H1 (cell line): Measurements from ENCODE around the gene C3AR1. TPM values are rescaled to one million over a fixed set of nuclear protein-coding genes. Genes with fewer than 3 reads are reported as not detected.

ENCODE experiments used
- CTCF ChIA-PET: fragments of 300-600 bp; sonication (Branson Sonifier 250); formaldehyde crosslinking; loops from one replicate; lab custom pipeline; 2021; ENCODE audit not compliant: partially characterized antibody; lab: Charles Lee
- POLR2A ChIA-PET: fragments of 300-600 bp; sonication (Branson Sonifier 250); formaldehyde crosslinking; loops from one replicate; lab custom pipeline; 2021; ENCODE audit warnings: inconsistent platforms; ENCODE audit not compliant: partially characterized antibody; lab: Charles Lee
- DNase-seq, 2 experiments: peaks; one replicate each; pipeline versions ENCODE4 v3.0.0 to v3.0.0-alpha.2; 2010 to 2022; ENCODE audit warnings: low spot score in 2 of 2, low read depth in 1 of 2, mixed read lengths in 1 of 2
- FAIRE-seq: peaks from 2 replicates; lab custom pipeline; 2011; peaks lifted over from hg19 to GRCh38; lab: Jason Lieb, UNC
- H2AFZ ChIP-seq: 2 replicates; pipeline ENCODE4 v1.8.1; 2012; ENCODE audit warnings: low read length, inconsistent platforms
- H2AK5ac ChIP-seq: 2 replicates; pipeline ENCODE4 v1.6.1; 2013; ENCODE audit warnings: low read depth, low read length
- H2BK120ac ChIP-seq: replicated peaks from 2 replicates; pipeline ENCODE3; 2013; ENCODE audit warnings: low read depth, low read length, inconsistent platforms
- H2BK12ac ChIP-seq: 2 replicates; pipeline ENCODE4 v1.6.1; 2013; ENCODE audit warnings: low read depth, low read length
- H2BK15ac ChIP-seq: 2 replicates; pipeline ENCODE4 v1.6.1; 2013; ENCODE audit warnings: low read length
- H2BK20ac ChIP-seq: 2 replicates; pipeline ENCODE4 v1.6.1; 2013; ENCODE audit warnings: low read length
- H2BK5ac ChIP-seq: 2 replicates; pipeline ENCODE4 v1.6.1; 2013; ENCODE audit warnings: low read depth, low read length
- H3K14ac ChIP-seq: 2 replicates; pipeline ENCODE4 v1.6.1; 2013; ENCODE audit warnings: inconsistent platforms; ENCODE audit not compliant: insufficient read length
- H3K18ac ChIP-seq: 2 replicates; pipeline ENCODE4 v1.6.1; 2013; ENCODE audit warnings: low read length; ENCODE audit errors: extremely low read depth
- H3K23ac ChIP-seq: 2 replicates; pipeline ENCODE4 v1.6.1; 2013; ENCODE audit warnings: inconsistent platforms; ENCODE audit not compliant: insufficient read length
- H3K23me2 ChIP-seq: 2 replicates; pipeline ENCODE4 v1.6.1; 2013; ENCODE audit warnings: low read depth, low read length
- H3K27ac ChIP-seq: 2 replicates; pipeline ENCODE4 v1.6.1; 2011; ENCODE audit warnings: low read depth, low read length, inconsistent platforms
- H3K27me3 ChIP-seq, 4 experiments: replicated peaks in 1 of 4; 1 replicate in 1 of 4; 2 replicates in 3 of 4; pipeline versions ENCODE4 v1.6.1 to v1.8.1; 2011 to 2013; ENCODE audit warnings: low read length in 3 of 4, mild to moderate bottlenecking in 3 of 4, inconsistent platforms in 2 of 4, mixed read lengths in 2 of 4, moderate library complexity in 1 of 4; ENCODE audit not compliant: control insufficient read depth in 3 of 4, insufficient read depth in 3 of 4; ENCODE audit errors: extremely low read depth in 1 of 4
- H3K36me3 ChIP-seq, 4 experiments: 2 replicates each; pipeline versions ENCODE4 v1.6.1 to v1.8.1; 2011 to 2013; ENCODE audit warnings: mild to moderate bottlenecking in 4 of 4, low read length in 3 of 4, moderate library complexity in 2 of 4, control low read depth in 1 of 4, inconsistent platforms in 1 of 4; ENCODE audit not compliant: insufficient read depth in 4 of 4, control insufficient read depth in 2 of 4
- H3K4ac ChIP-seq: replicated peaks from 2 replicates; pipeline ENCODE3; 2013; ENCODE audit warnings: low read length, low read depth, mixed read lengths, inconsistent platforms; ENCODE audit not compliant: insufficient read length
- H3K4me1 ChIP-seq, 4 experiments: replicated peaks in 1 of 4; 1 replicate in 1 of 4; 2 replicates in 3 of 4; pipeline versions ENCODE4 v1.6.1 to v1.8.1; 2011 to 2013; ENCODE audit warnings: low read length in 3 of 4, inconsistent platforms in 2 of 4, mixed read lengths in 1 of 4; ENCODE audit not compliant: insufficient read depth in 4 of 4, control insufficient read depth in 3 of 4
- H3K4me2 ChIP-seq, 2 experiments: 2 replicates each; pipeline versions ENCODE4 v1.6.1 to v1.8.1; 2011 to 2013; ENCODE audit warnings: low read depth in 2 of 2, low read length in 2 of 2, control low read depth in 1 of 2, inconsistent platforms in 1 of 2, mild to moderate bottlenecking in 1 of 2; ENCODE audit not compliant: insufficient read depth in 1 of 2
- H3K4me3 ChIP-seq, 4 experiments: fragments of 200-600, 300-600 bp in 1 of 4; sonication (generic), shearing (Covaris generic), sonication (Bioruptor Twin) in 1 of 4; 2 replicates each; pipeline versions ENCODE4 v1.5.1 to v1.8.1; 2011 to 2016; ENCODE audit warnings: low read length in 4 of 4, low read depth in 3 of 4, control low read depth in 2 of 4, inconsistent platforms in 2 of 4, mild to moderate bottlenecking in 2 of 4, mixed read lengths in 1 of 4, moderate library complexity in 1 of 4; ENCODE audit not compliant: insufficient read depth in 2 of 4; ENCODE audit errors: extremely low read depth in 1 of 4
- H3K56ac ChIP-seq: replicated peaks from 2 replicates; pipeline ENCODE3; 2013; ENCODE audit warnings: low read depth, mild to moderate bottlenecking, mixed read lengths, low read length, inconsistent platforms; ENCODE audit not compliant: insufficient read length
- H3K79me1 ChIP-seq: 2 replicates; pipeline ENCODE4 v1.6.1; 2013; ENCODE audit warnings: low read depth, low read length, control low read depth
- H3K79me2 ChIP-seq, 2 experiments: 2 replicates each; pipeline versions ENCODE4 v1.6.1 to v1.8.1; 2012 to 2013; ENCODE audit warnings: low read length in 2 of 2, mild to moderate bottlenecking in 2 of 2, inconsistent platforms in 1 of 2; ENCODE audit not compliant: insufficient read depth in 2 of 2, control insufficient read depth in 1 of 2
- H3K9ac ChIP-seq, 4 experiments: replicated peaks in 1 of 4; 1 replicate in 1 of 4; 2 replicates in 3 of 4; pipeline versions ENCODE4 v1.6.1 to v1.8.1; 2011 to 2013; ENCODE audit warnings: low read depth in 3 of 4, low read length in 3 of 4, control low read depth in 2 of 4, mild to moderate bottlenecking in 2 of 4, moderate library complexity in 2 of 4, inconsistent platforms in 1 of 4; ENCODE audit errors: extremely low read depth in 1 of 4
- H3K9me3 ChIP-seq, 2 experiments: 2 replicates each; pipeline versions ENCODE4 v1.6.1 to v1.8.1; 2012 to 2013; ENCODE audit warnings: mild to moderate bottlenecking in 2 of 2, moderate library complexity in 2 of 2, control low read depth in 1 of 2, inconsistent platforms in 1 of 2, low read depth in 1 of 2, low read length in 1 of 2, mixed read lengths in 1 of 2; ENCODE audit not compliant: insufficient read depth in 2 of 2
- H4K20me1 ChIP-seq, 2 experiments: replicated peaks in 1 of 2; 2 replicates each; pipeline versions ENCODE3 to v1.8.1; 2011 to 2013; ENCODE audit warnings: inconsistent platforms in 2 of 2, low read length in 2 of 2, mild to moderate bottlenecking in 1 of 2; ENCODE audit not compliant: insufficient read depth in 2 of 2, control insufficient read depth in 1 of 2
- H4K5ac ChIP-seq: 2 replicates; pipeline ENCODE4 v1.6.1; 2013; ENCODE audit warnings: low read length, low read depth, mixed read lengths, inconsistent platforms; ENCODE audit not compliant: insufficient read length
- H4K8ac ChIP-seq: 2 replicates; pipeline ENCODE4 v1.8.0; 2013; ENCODE audit warnings: mild to moderate bottlenecking, moderate library complexity, low read length, inconsistent platforms; ENCODE audit not compliant: insufficient read depth; ENCODE audit errors: extremely low read depth
- H4K91ac ChIP-seq: replicated peaks from 2 replicates; pipeline ENCODE3; 2013; ENCODE audit warnings: low read length, mixed read lengths, inconsistent platforms; ENCODE audit not compliant: insufficient read length
- BCL11A ChIP-seq, 2 experiments: IDR thresholded peaks; one replicate each; pipeline ENCODE4 v1.6.1; 2011; ENCODE audit warnings: low read depth in 2 of 2, low read length in 2 of 2, mild to moderate bottlenecking in 2 of 2
- CREB1 ChIP-seq: IDR thresholded peaks from 2 replicates; pipeline ENCODE4 v1.6.1; 2012; ENCODE audit warnings: inconsistent platforms
- E2F6 ChIP-seq: IDR thresholded peaks from 2 replicates; pipeline ENCODE4 v1.6.1; 2012; ENCODE audit warnings: inconsistent platforms
- EP300 ChIP-seq, 2 experiments: IDR thresholded peaks; 1 replicate in 1 of 2; 2 replicates in 1 of 2; pipeline ENCODE4 v1.6.1; 2011 to 2012; ENCODE audit warnings: low read depth in 2 of 2, low read length in 2 of 2, mild to moderate bottlenecking in 2 of 2, borderline replicate concordance in 1 of 2, inconsistent platforms in 1 of 2, moderate library complexity in 1 of 2
- JUND ChIP-seq: IDR thresholded peaks from 2 replicates; pipeline ENCODE4 v1.6.1; 2011; ENCODE audit warnings: mild to moderate bottlenecking, improper control_type of control experiment, low read length
- KDM4A ChIP-seq: IDR thresholded peaks from one replicate; pipeline ENCODE4 v1.7.1; 2012; ENCODE audit warnings: low read depth, mild to moderate bottlenecking, moderate library complexity, low read length, inconsistent platforms; ENCODE audit not compliant: severe bottlenecking
- POLR2AphosphoS5 ChIP-seq: IDR thresholded peaks from 2 replicates; pipeline ENCODE4 v1.6.1; 2011; ENCODE audit warnings: low read depth, low read length
- RNF2 ChIP-seq: fragments of 200-900, 300-1000 bp; sonication (generic); IDR thresholded peaks from 2 replicates; pipeline ENCODE4 v1.7.1; 2016; ENCODE audit warnings: borderline replicate concordance, low read depth, mild to moderate bottlenecking, antibody characterized with exemption, low read length; ENCODE audit not compliant: poor library complexity, severe bottlenecking; ENCODE audit errors: missing control alignments
- SP1 ChIP-seq: IDR thresholded peaks from 2 replicates; pipeline ENCODE4 v1.6.1; 2011; ENCODE audit warnings: low read depth, low read length
- TAF1 ChIP-seq: IDR thresholded peaks from 2 replicates; pipeline ENCODE4 v1.6.1; 2011; ENCODE audit warnings: mild to moderate bottlenecking, low read depth, low read length
- TBP ChIP-seq: IDR thresholded peaks from 2 replicates; pipeline ENCODE4 v1.6.1; 2011; ENCODE audit warnings: low read depth, low read length, improper control_type of control experiment
- WGBS, 2 experiments: shearing (Covaris generic) in 1 of 2; methylation state at CpG; one replicate each; pipeline versions ENCODE4 v1.1.6 to v1.1.7; 2013 to 2015; ENCODE audit warnings: low lambda C conversion rate in 2 of 2, mixed read lengths in 2 of 2, inconsistent platforms in 1 of 2, low coverage in 1 of 2, missing lambda C conversion rate in 1 of 2; ENCODE audit not compliant: insufficient replicate concordance in 2 of 2, insufficient coverage in 1 of 2, insufficient read length in 1 of 2; ENCODE audit errors: extremely low coverage in 1 of 2, missing lambda C conversion rate in 1 of 2; 5-methylcytosine and 5-hydroxymethylcytosine counted together
- polyA plus RNA-seq, 7 experiments: library from polyadenylated mRNA; depleted of rRNA in 3 of 7; stranded (reverse) in 5 of 7; unstranded in 2 of 7; fragments of >200 nt in 5 of 7; fragments of 200-250 nt in 2 of 7; gene quantifications; 1 replicate in 5 of 7; 2 replicates in 1 of 7; 4 replicates in 1 of 7; pipeline versions ENCODE4 v1.2.1 to v1.2.3, GENCODE V29; 2011 to 2013; ENCODE audit warnings: missing spikeins in 2 of 7, mixed read lengths in 2 of 7
- total RNA-seq: library from RNA; stranded (reverse); fragmentation: NEBNext Ultra II Directional; extraction: Animal tissue kit (Norgen Biotek cat#: 25700); gene quantifications from 2 replicates; pipeline ENCODE4 v1.2.1, GENCODE V29; 2021

C3AR1 gene
- total and polyA plus RNA-seq, 2 of the 8 experiments (the other 6 are each of a cell fraction or from before 2014, with no cell fraction given) = not detected

- POLR2A ChIA-PET = interaction anchor here (0.8 to 1.4 kb wide), 8 partner anchors 13 to 385 kb away, joined by 3 to 7 read pairs (median 3); no protein-coding TSS in a partner anchor
- peak; percentile 57; the same call in 1 of the 2 replicates for TF ChIP-seq TBP
- peak; percentile 61; the same call in 1 of the 2 replicates for TF ChIP-seq E2F6
- TF ChIP-seq KDM4A = peak; percentile 1
- no peak; the same call in 1 of the 2 replicates for TF ChIP-seq JUND
- TF ChIP-seq RNF2 = no peak
- TF ChIP-seq BCL11A (IDR thresholded peaks at IDR 0.05; ENCODE audit: low read depth in 2 of 2, low read length in 2 of 2) = no peak
- peak; percentile 95 for TF ChIP-seq SP1
- peak; percentile 87 for TF ChIP-seq CREB1
- TF ChIP-seq TAF1 = peak; percentile 67; the same call in 1 of the 2 replicates
- 0 out of 3 replicates have a peak, but pooled peaks of 1 of the 2 experiments have one; percentile 16 for TF ChIP-seq EP300 (IDR thresholded peaks at IDR 0.05; ENCODE audit: borderline replicate concordance in 1 of 2, low read depth in 2 of 2, low read length in 2 of 2)
- peak; percentile 41; the same call in 1 of the 2 replicates for TF ChIP-seq POLR2AphosphoS5
Measured at GRCh38 chr12:8026291-8026900, 39.8 kb downstream of the C3AR1 start.

More at GRCh38 chr12:8026291-8026900, 39.8 kb downstream of the C3AR1 start:
- 2% methylated on average over 27 of the region's 27 CpGs; no CpG with 5 or more reads in 1 of the 2 experiments for WGBS, 2 experiments
- Histone ChIP-seq H3K23ac (no peak overlapping the region), H2AK5ac (peak overlapping the region; percentile 32; the same call in 1 of the 2 replicates), H3K4me3 (peak overlapping the region; percentile 54 to 76 (median 62)), H3K4me1 (peaks cover 0 to 2% (median 0%) of the 10 kb centered on the region in 4 experiments; a peak in 2 of 7 replicates), H3K79me2 (no peaks in the 10 kb centered on the region), H3K27ac (peak overlapping the region; percentile 96), H3K56ac (peak overlapping the region; percentile 79), H4K8ac (peak overlapping the region; percentile 75), H4K20me1 (no peaks in the 10 kb centered on the region), H3K18ac (peak overlapping the region; percentile 63), H3K4ac (peak overlapping the region; percentile 3), H3K4me2 (peak overlapping the region; percentile 73 to 90), H2BK15ac (no peak overlapping the region), H4K91ac (peak overlapping the region; percentile 22), H2AFZ (peak overlapping the region; percentile 96; the same call in 1 of the 2 replicates), H2BK20ac (no peak overlapping the region), H2BK5ac (peak overlapping the region; percentile 87), H3K14ac (no peak overlapping the region), H2BK120ac (no peak overlapping the region), H3K9ac (peak overlapping the region in 3 of 4 experiments; percentile 77 to 95 (median 82); a peak in 6 of 7 replicates), H2BK12ac (peak overlapping the region; percentile 32; the same call in 1 of the 2 replicates), H3K79me1 (no peaks in the 10 kb centered on the region), H4K5ac (peak overlapping the region; percentile 85), H3K23me2 (peaks cover 9% of the 10 kb centered on the region; the same call in 1 of the 2 replicates), H3K36me3 (no peaks in the 10 kb centered on the region), H3K27me3 (no peaks in the 10 kb centered on the region), H3K9me3 (no peaks in the 10 kb centered on the region)
- peak; percentile 98 for FAIRE-seq
- DNase-seq = peak; percentile 89 to 94
- CTCF ChIA-PET = no interaction called here
